Mucosa of descending colon (tissue), 3 donors: Measurements from ENCODE around the gene MEX3D. TPM values are rescaled to one million over a fixed set of nuclear protein-coding genes. Genes with fewer than 3 reads are reported as not detected.

ENCODE experiments used
- ATAC-seq: fragments of 200-7000 bp; cut with Tn5 transposase; one replicate; pipeline ENCODE4 v1.9.1; 2020; ENCODE audit warnings: mild to moderate bottlenecking, moderate library complexity
- DNase-seq, 3 donors: peaks; one replicate each; pipeline ENCODE4 v3.0.0-alpha.2; 2020
- H3K36me3 ChIP-seq: fragments of 200-600 bp; one replicate; pipeline ENCODE4 v1.8.0; 2021; ENCODE audit warnings: low read depth, mild to moderate bottlenecking
- H3K4me1 ChIP-seq: fragments of 200-600 bp; one replicate; pipeline ENCODE4 v1.8.0; 2021; ENCODE audit warnings: low read depth, mild to moderate bottlenecking
- H3K4me3 ChIP-seq: fragments of 200-600 bp; one replicate; pipeline ENCODE4 v1.8.0; 2021; ENCODE audit warnings: mild to moderate bottlenecking
- H3K9me3 ChIP-seq: fragments of 200-600 bp; one replicate; pipeline ENCODE4 v1.8.0; 2021; ENCODE audit warnings: mild to moderate bottlenecking
- CTCF ChIP-seq: fragments of 200-600 bp; IDR thresholded peaks from one replicate; pipeline ENCODE4 v1.8.0; 2022; ENCODE audit warnings: antibody characterized with exemption, mild to moderate bottlenecking
- intact Hi-C, 2 donors: fragments of 100-400 bp; cut with DNase I in 1 of 2; cut with micrococcal nuclease in 1 of 2; formaldehyde crosslinking; loops; one replicate each; pipeline versions ENCODE4 v1.11.0 to v1.11.1; 2022; cut with DNase I, micrococcal nuclease
- total RNA-seq, 3 donors: library from RNA; stranded (reverse); fragmentation: NEBNext Ultra II Directional in 2 of 3; extraction: Animal tissue kit (Norgen Biotek cat#: 25700) in 2 of 3; gene quantifications; one replicate each; pipeline versions ENCODE4 v1.2.1 to v1.2.4, GENCODE V29; 2021 to 2023
- donor health status: DM: no; HTN: no; CAD: no; lungs with moderate emphysema.
- donor health status: DM: no; HTN: no; CAD: no.
- donor health status: DM: no; HTN: yes; CAD: no.

The MEX3D gene
- total RNA-seq, 3 donors from 2014 or later: 21.3 to 28.1 (median 21.5) TPM

GRCh38 chr19:1577929-1578618 lies 9.9 kb upstream of the MEX3D start:
- ATAC-seq (no peak), DNase-seq (no peak)
- TF ChIP-seq CTCF: no peak
- Histone ChIP-seq H3K4me3 (no peak overlapping the region), H3K36me3 (no peaks in the 10 kb centered on the region), H3K9me3 (no peaks in the 10 kb centered on the region), H3K4me1 (no peaks in the 10 kb centered on the region)
- intact Hi-C loops: no loop called here

- no peak overlapping the region for H3K4me3 ChIP-seq
- H3K36me3 ChIP-seq: no peaks in the 10 kb centered on the region
- DNase-seq (no peak), ATAC-seq (no peak)
- no peak for TF ChIP-seq CTCF
- intact Hi-C loops: no loop called here
- H3K9me3 ChIP-seq: no peaks in the 10 kb centered on the region
- no peaks in the 10 kb centered on the region for H3K4me1 ChIP-seq
These were observed 9.2 kb upstream of the MEX3D start for GRCh38 chr19:1577090-1577928.

GRCh38 chr19:1576242-1577089 lies 8.3 kb upstream of the MEX3D start:
- intact Hi-C loops: no loop called here
- ATAC-seq (peak; percentile 7), DNase-seq (no peak)
- no peaks in the 10 kb centered on the region for H3K9me3 ChIP-seq
- no peaks in the 10 kb centered on the region for H3K36me3 ChIP-seq
- TF ChIP-seq CTCF: no peak
- H3K4me1 ChIP-seq: no peaks in the 10 kb centered on the region
- no peak overlapping the region for H3K4me3 ChIP-seq

GRCh38 chr19:1575323-1576241 lies 7.5 kb upstream of the MEX3D start:
- intact Hi-C loops: no loop called here
- no peak for ATAC-seq
- Histone ChIP-seq H3K9me3 (no peaks in the 10 kb centered on the region), H3K4me3 (no peak overlapping the region), H3K4me1 (no peaks in the 10 kb centered on the region), H3K36me3 (no peaks in the 10 kb centered on the region)
- no peak for DNase-seq
- no peak for TF ChIP-seq CTCF
